ES-I3 (cell line): ENCODE results near the gene STAMBPL1.
A peak's percentile ranks its signal among the peaks of the same experiment; 100 is the strongest.
"Not testable (repeated sequence)": the region's sequence is repeated elsewhere in the genome, so short reads cannot be mapped to it uniquely, and the experiment has no call there.

Experiments used
- H3K36me3 ChIP-seq: 2 replicates; pipeline ENCODE4 v1.6.1; 2013; ENCODE audit warnings: mild to moderate bottlenecking, low read length, control low read depth, moderate library complexity; ENCODE audit not compliant: insufficient read depth
- H3K4me1 ChIP-seq: 2 replicates; pipeline ENCODE4 v1.6.1; 2013; ENCODE audit warnings: mild to moderate bottlenecking, control low read depth, low read length; ENCODE audit not compliant: insufficient read depth
- H3K9ac ChIP-seq: 2 replicates; pipeline ENCODE4 v1.6.1; 2013; ENCODE audit warnings: low read depth, mild to moderate bottlenecking, low read length, moderate library complexity
- H3K9me3 ChIP-seq: 2 replicates; pipeline ENCODE4 v1.6.1; 2013; ENCODE audit warnings: mild to moderate bottlenecking, low read length, moderate library complexity; ENCODE audit not compliant: control insufficient read depth, insufficient read depth

Gene STAMBPL1

DNA sequence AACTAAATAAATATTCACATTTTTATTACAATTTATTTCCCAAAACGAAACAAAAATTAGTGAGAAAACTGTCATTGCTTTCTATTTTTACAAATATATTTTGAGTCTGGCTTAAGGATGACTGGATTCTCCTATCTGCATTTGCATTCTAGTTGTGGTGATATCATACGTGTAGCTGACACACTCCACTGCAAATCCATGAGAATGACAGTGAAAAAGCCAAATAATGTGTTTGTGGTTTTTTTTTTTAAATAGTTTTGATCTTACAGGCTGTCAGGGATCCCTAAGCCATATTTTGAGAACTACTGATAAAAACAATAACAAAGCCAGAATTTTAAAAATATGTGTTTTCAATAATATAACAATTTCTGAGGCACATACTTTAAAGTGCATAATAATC is 5.8 kb upstream of the STAMBPL1 start:
- H3K36me3 ChIP-seq, result no peaks in the 10 kb centered on the region
- H3K9me3 ChIP-seq, result no peaks in the 10 kb centered on the region
- H3K4me1 ChIP-seq, result peaks cover 4% of the 10 kb centered on the region; the same call in 1 of the 2 replicates
- no peak overlapping the region for H3K9ac ChIP-seq

- no peak overlapping the region for H3K9ac ChIP-seq
- H3K36me3 ChIP-seq, result no peaks in the 10 kb centered on the region
- peaks cover 2% of the 10 kb centered on the region; the same call in 1 of the 2 replicates for H3K4me1 ChIP-seq
- no peaks in the 10 kb centered on the region for H3K9me3 ChIP-seq
These were observed 5.0 kb upstream of the STAMBPL1 start for GRCh38 chr10:88875081-88875480.

- Histone ChIP-seq H3K9ac (no peak overlapping the region), H3K4me1 (peaks cover under 1% of the 10 kb centered on the region; the same call in 1 of the 2 replicates), H3K36me3 (no peaks in the 10 kb centered on the region), H3K9me3 (no peaks in the 10 kb centered on the region)
These were observed 2.7 kb upstream of the STAMBPL1 start for GRCh38 chr10:88877298-88877697.

GRCh38 chr10:88880282-88881076 is 434 bp downstream of the STAMBPL1 start:
- Histone ChIP-seq H3K4me1 (peaks cover 3% of the 10 kb centered on the region; the same call in 1 of the 2 replicates), H3K9me3 (no peaks in the 10 kb centered on the region), H3K36me3 (no peaks in the 10 kb centered on the region), H3K9ac (peak overlapping the region; percentile 75)

GRCh38 chr10:88881320-88881719 is 1.3 kb downstream of the STAMBPL1 start:
- Histone ChIP-seq H3K9ac (peak overlapping the region; percentile 75; the same call in 1 of the 2 replicates), H3K4me1 (peaks cover 3% of the 10 kb centered on the region; the same call in 1 of the 2 replicates), H3K36me3 (no peaks in the 10 kb centered on the region), H3K9me3 (no peaks in the 10 kb centered on the region)

- peaks cover 9% of the 10 kb centered on the region; the same call in 1 of the 2 replicates for H3K4me1 ChIP-seq
- no peak overlapping the region for H3K9ac ChIP-seq
- H3K9me3 ChIP-seq, result no peaks in the 10 kb centered on the region
- H3K36me3 ChIP-seq, result no peaks in the 10 kb centered on the region
These were observed 2.0 kb downstream of the STAMBPL1 start for GRCh38 chr10:88881922-88882645.

- not testable (repeated sequence) for H3K9ac ChIP-seq, H3K36me3 ChIP-seq, H3K9me3 ChIP-seq, H3K4me1 ChIP-seq
These were observed 2.8 kb downstream of the STAMBPL1 start for GRCh38 chr10:88882646-88883447.

DNA sequence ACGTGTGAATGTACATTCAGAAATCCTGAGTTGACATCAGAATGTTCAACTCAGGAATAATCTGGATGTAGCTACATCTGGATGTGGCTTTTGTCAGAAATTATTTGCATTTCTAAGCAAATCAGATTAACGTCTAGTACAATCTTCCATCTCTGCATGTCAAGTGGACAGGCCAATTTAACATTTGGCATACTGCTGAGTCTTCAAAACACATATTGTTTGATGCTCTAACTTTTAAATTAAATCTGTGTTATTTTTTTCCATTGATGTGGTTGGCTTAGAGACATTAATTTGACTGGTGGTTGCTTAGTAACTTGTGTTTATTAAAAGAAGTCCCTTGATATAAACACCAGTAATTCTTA is 3.4 kb downstream of the STAMBPL1 start:
- H3K9me3 ChIP-seq, result no peaks in the 10 kb centered on the region
- H3K36me3 ChIP-seq, result no peaks in the 10 kb centered on the region
- no peak overlapping the region for H3K9ac ChIP-seq
- peaks cover 9% of the 10 kb centered on the region; the same call in 1 of the 2 replicates for H3K4me1 ChIP-seq

DNA sequence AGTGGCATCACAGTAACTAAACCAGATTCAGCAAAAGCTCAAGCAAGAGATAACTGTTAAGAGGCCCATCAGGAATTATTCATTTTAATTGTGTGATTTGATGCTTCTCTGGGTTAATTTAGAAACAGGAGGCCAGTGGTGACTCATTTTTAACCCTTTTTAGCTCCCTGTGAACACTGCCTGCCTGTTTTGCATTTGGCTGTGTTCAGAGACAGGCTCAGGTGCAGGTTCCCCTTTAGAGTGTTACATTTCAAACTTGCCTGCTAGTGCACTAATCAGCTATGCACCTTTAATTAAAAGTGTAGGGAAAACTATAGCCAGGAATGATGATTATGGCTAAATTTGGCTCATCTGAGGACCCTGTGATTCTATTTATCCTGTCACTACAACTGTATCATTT is 6.5 kb downstream of the STAMBPL1 start:
- Histone ChIP-seq H3K9ac (no peak overlapping the region), H3K4me1 (peaks cover 9% of the 10 kb centered on the region; the same call in 1 of the 2 replicates), H3K9me3 (no peaks in the 10 kb centered on the region), H3K36me3 (no peaks in the 10 kb centered on the region)

GRCh38 chr10:88888810-88889445 is 8.9 kb downstream of the STAMBPL1 start:
- Histone ChIP-seq H3K9ac (no peak overlapping the region), H3K9me3 (no peaks in the 10 kb centered on the region), H3K4me1 (peaks cover 13% of the 10 kb centered on the region), H3K36me3 (no peaks in the 10 kb centered on the region)

- no peak overlapping the region for H3K9ac ChIP-seq
These were observed 9.7 kb downstream of the STAMBPL1 start for GRCh38 chr10:88889559-88890337.

DNA sequence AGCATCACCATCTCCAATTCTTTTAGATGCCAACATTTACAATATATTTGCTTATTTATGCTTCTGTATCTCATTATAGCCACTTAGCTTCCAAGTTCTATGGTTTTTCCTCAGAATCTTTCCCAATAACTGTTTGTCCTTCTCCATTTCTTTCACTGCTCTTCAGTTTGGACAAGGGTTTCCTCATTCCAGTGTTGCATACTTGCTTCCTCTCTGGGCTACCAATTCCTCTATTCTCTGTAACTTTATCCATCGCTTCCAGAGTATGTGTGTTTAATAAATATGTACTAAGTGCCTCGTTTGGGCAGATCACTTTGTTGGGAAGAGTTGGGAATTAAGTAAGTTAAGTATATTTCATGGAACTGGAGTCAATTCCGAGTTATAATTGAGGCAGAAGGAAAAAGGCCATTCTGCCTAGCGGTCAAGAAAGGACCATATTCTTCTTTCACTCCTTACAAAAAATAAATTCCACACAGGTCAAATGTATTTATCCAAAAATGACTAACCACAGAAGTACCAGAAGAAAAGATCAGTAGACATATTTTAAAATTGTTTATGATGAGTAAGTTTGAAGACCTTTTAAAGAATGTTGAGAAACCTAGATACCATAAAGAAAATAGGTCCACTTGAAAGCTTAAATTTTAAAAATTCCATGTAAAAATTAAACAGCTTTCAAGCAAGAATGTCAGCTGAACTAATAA is 10.8 kb downstream of the STAMBPL1 start:
- H3K36me3 ChIP-seq, result no peaks in the 10 kb centered on the region
- H3K4me1 ChIP-seq, result peaks cover 13% of the 10 kb centered on the region
- H3K9ac ChIP-seq, result no peak overlapping the region
- no peaks in the 10 kb centered on the region for H3K9me3 ChIP-seq

More at GRCh38 chr10:88889559-88890337, 9.7 kb downstream of the STAMBPL1 start:
- H3K4me1 ChIP-seq, result peaks cover 13% of the 10 kb centered on the region
- no peaks in the 10 kb centered on the region for H3K36me3 ChIP-seq
- H3K9me3 ChIP-seq, result no peaks in the 10 kb centered on the region
